ENCODE data around the gene B3GALT5. TPM values are rescaled to one million over a fixed set of nuclear protein-coding genes. Genes with fewer than 3 reads are reported as not detected.

The B3GALT5 gene
- total RNA-seq, 1 donor = 0.18 TPM

- TF ChIP-seq CTCF (IDR thresholded peaks at IDR 0.05; ENCODE audit: insufficient read depth, low read length) = no peak
- no peak for DNase-seq (ENCODE audit: low read depth)
- no peak overlapping the region for H3K4me3 ChIP-seq (ENCODE audit: low read depth, low read length)
These were observed 25.5 kb downstream of the B3GALT5 start for GRCh38 chr21:39638281-39638680.

- DNase-seq (ENCODE audit: low read depth) = no peak
- no peak for TF ChIP-seq CTCF (IDR thresholded peaks at IDR 0.05; ENCODE audit: insufficient read depth, low read length)
- H3K4me3 ChIP-seq (ENCODE audit: low read depth, low read length) = no peak overlapping the region
These were observed 28.0 kb downstream of the B3GALT5 start for GRCh38 chr21:39640754-39641153.

- no peak for TF ChIP-seq CTCF (IDR thresholded peaks at IDR 0.05; ENCODE audit: insufficient read depth, low read length)
- no peak overlapping the region for H3K4me3 ChIP-seq (ENCODE audit: low read depth, low read length)
- no peak for DNase-seq (ENCODE audit: low read depth)
These were observed 29.2 kb downstream of the B3GALT5 start for GRCh38 chr21:39641827-39642450.

GRCh38 chr21:39644062-39644560 lies 31.4 kb downstream of the B3GALT5 start:
- DNase-seq (ENCODE audit: low read depth) = no peak
- H3K4me3 ChIP-seq (ENCODE audit: low read depth, low read length) = no peak overlapping the region
- TF ChIP-seq CTCF (IDR thresholded peaks at IDR 0.05; ENCODE audit: insufficient read depth, low read length) = no peak

- no peak for TF ChIP-seq CTCF (IDR thresholded peaks at IDR 0.05; ENCODE audit: insufficient read depth, low read length)
- H3K4me3 ChIP-seq (ENCODE audit: low read depth, low read length) = no peak overlapping the region
- DNase-seq (ENCODE audit: low read depth) = no peak
These were observed 32.6 kb downstream of the B3GALT5 start for GRCh38 chr21:39645331-39645730.

- no peak for TF ChIP-seq CTCF (IDR thresholded peaks at IDR 0.05; ENCODE audit: insufficient read depth, low read length)
- H3K4me3 ChIP-seq (ENCODE audit: low read depth, low read length) = no peak overlapping the region
- no peak for DNase-seq (ENCODE audit: low read depth)
These were observed 34.7 kb downstream of the B3GALT5 start for GRCh38 chr21:39647476-39647875.

- no peak overlapping the region for H3K4me3 ChIP-seq (ENCODE audit: low read depth, low read length)
- no peak for DNase-seq (ENCODE audit: low read depth)
- TF ChIP-seq CTCF (IDR thresholded peaks at IDR 0.05; ENCODE audit: insufficient read depth, low read length) = no peak
These were observed 36.1 kb downstream of the B3GALT5 start for GRCh38 chr21:39648879-39649278.

All from fibroblast of the aortic adventitia (primary cell).